ENCODE results near the gene NYNRIN. TPM values are rescaled to one million over a fixed set of nuclear protein-coding genes. Genes with fewer than 3 reads are reported as not detected.

NYNRIN gene
- total and polyA plus RNA-seq, 2 of the 8 experiments (the other 6 are each of a cell fraction or from before 2014, with no cell fraction given) = 15.2 to 18.3 TPM

GRCh38 chr14:24397639-24398292 lies 1.0 kb upstream of the NYNRIN start:
- Histone ChIP-seq H2BK12ac (ENCODE audit: low read depth, low read length) (peak overlapping the region; percentile 84; the same call in 1 of the 2 replicates), H3K4me1 (replicated peaks in 1 of 4; ENCODE audit: control insufficient read depth in 3 of 4, insufficient read depth in 4 of 4, low read length in 3 of 4) (peaks cover 0 to 11% (median 8%) of the 10 kb centered on the region in 4 experiments; a peak in 6 of 7 replicates), H3K79me1 (ENCODE audit: low read depth, low read length) (no peaks in the 10 kb centered on the region), H3K4me2 (ENCODE audit: insufficient read depth in 1 of 2, low read depth in 2 of 2, low read length in 2 of 2) (peak overlapping the region; percentile 47 to 98), H3K27me3 (replicated peaks in 1 of 4; ENCODE audit: control insufficient read depth in 3 of 4, extremely low read depth in 1 of 4, insufficient read depth in 3 of 4, low read length in 3 of 4) (peaks cover 0 to 3% (median 0%) of the 10 kb centered on the region in 4 experiments; a peak in 1 of 7 replicates), H4K20me1 (replicated peaks in 1 of 2; ENCODE audit: control insufficient read depth in 1 of 2, insufficient read depth in 2 of 2, low read length in 2 of 2) (no peaks in the 10 kb centered on the region), H3K4me3 (ENCODE audit: extremely low read depth in 1 of 4, insufficient read depth in 2 of 4, low read depth in 3 of 4, low read length in 4 of 4) (peak overlapping the region in 3 of 4 experiments; percentile 13 to 80 (median 17); a peak in 4 of 8 replicates), H3K27ac (ENCODE audit: low read depth, low read length) (no peak overlapping the region), H4K91ac (replicated peaks; ENCODE audit: insufficient read length, low read length) (peak overlapping the region; percentile 48), H4K8ac (ENCODE audit: extremely low read depth, insufficient read depth, low read length) (no peak overlapping the region), H3K4ac (replicated peaks; ENCODE audit: insufficient read length, low read depth, low read length) (peak overlapping the region; percentile 36), H3K56ac (replicated peaks; ENCODE audit: insufficient read length, low read depth, low read length) (no peak overlapping the region), H2BK15ac (ENCODE audit: low read length) (peak overlapping the region; percentile 81; the same call in 1 of the 2 replicates), H3K18ac (ENCODE audit: extremely low read depth, low read length) (peak overlapping the region; percentile 73; the same call in 1 of the 2 replicates), H3K14ac (ENCODE audit: insufficient read length) (no peak overlapping the region), H3K9me3 (ENCODE audit: insufficient read depth in 2 of 2, low read depth in 1 of 2, low read length in 1 of 2) (no peaks in the 10 kb centered on the region), H4K5ac (ENCODE audit: insufficient read length, low read depth, low read length) (peak overlapping the region; percentile 2), H2AFZ (ENCODE audit: low read length) (peak overlapping the region; percentile 42; the same call in 1 of the 2 replicates), H3K79me2 (ENCODE audit: control insufficient read depth in 1 of 2, insufficient read depth in 2 of 2, low read length in 2 of 2) (no peaks in the 10 kb centered on the region), H2BK5ac (ENCODE audit: low read depth, low read length) (peak overlapping the region; percentile 28; the same call in 1 of the 2 replicates), H3K23me2 (ENCODE audit: low read depth, low read length) (peaks cover 10% of the 10 kb centered on the region; the same call in 1 of the 2 replicates), H3K9ac (replicated peaks in 1 of 4; ENCODE audit: extremely low read depth in 1 of 4, low read depth in 3 of 4, low read length in 3 of 4) (no peak overlapping the region), H2BK120ac (replicated peaks; ENCODE audit: low read depth, low read length) (peak overlapping the region; percentile 50), H3K23ac (ENCODE audit: insufficient read length) (no peak overlapping the region), H2AK5ac (ENCODE audit: low read depth, low read length) (0 out of 2 replicates have a peak overlapping the region, but pooled peaks have one; percentile 4), H2BK20ac (ENCODE audit: low read length) (peak overlapping the region; percentile 80), H3K36me3 (ENCODE audit: control insufficient read depth in 2 of 4, insufficient read depth in 4 of 4, low read length in 3 of 4) (no peaks in the 10 kb centered on the region)
- DNase-seq (ENCODE audit: low read depth in 1 of 2, low spot score in 2 of 2) (no peak), FAIRE-seq (no peak)
- 90% methylated on average over 6 of the region's 6 CpGs; no CpG with 5 or more reads in 1 of the 2 experiments for WGBS, 2 experiments (ENCODE audit: extremely low coverage in 1 of 2, insufficient coverage in 1 of 2, insufficient read length in 1 of 2, insufficient replicate concordance in 2 of 2, low coverage in 1 of 2, low lambda C conversion rate in 2 of 2, missing lambda C conversion rate in 1 of 2)
- TF ChIP-seq CBX8 (IDR thresholded peaks at IDR 0.05; ENCODE audit: borderline replicate concordance, low read depth, low read length) = no peak
- no peak for TF ChIP-seq JUND (IDR thresholded peaks at IDR 0.05; ENCODE audit: low read length)
- TF ChIP-seq SP1 (IDR thresholded peaks at IDR 0.05; ENCODE audit: low read depth, low read length) = no peak
- TF ChIP-seq ZNF274 (IDR thresholded peaks at IDR 0.05; ENCODE audit: borderline replicate concordance, extremely low read depth, low read length) = no peak
- no peak for TF ChIP-seq SP4 (IDR thresholded peaks at IDR 0.05; ENCODE audit: low read length)
- no peak for TF ChIP-seq NRF1 (IDR thresholded peaks at IDR 0.05; ENCODE audit: low read depth, low read length)
- TF ChIP-seq EZH2 (IDR thresholded peaks at IDR 0.05; ENCODE audit: low read depth, low read length, severe bottlenecking) = peak; percentile 27
- CTCF ChIA-PET (ENCODE audit: partially characterized antibody) = interaction anchor here (0.7 to 10.7 kb wide), 15 partner anchors 9 to 64 kb away, joined by 3 to 69 read pairs (median 5); partner anchors contain the start of gene ADCY4
- POLR2A ChIA-PET (ENCODE audit: partially characterized antibody) = interaction anchor here (0.9 to 1.5 kb wide), 4 partner anchors 18 to 42 kb away, joined by 3 to 8 read pairs (median 3); no protein-coding TSS in a partner anchor

All from H1 (cell line).